ENCODE measurements around the gene RPP14. TPM values are rescaled to one million over a fixed set of nuclear protein-coding genes. Genes with fewer than 3 reads are reported as not detected.
"Not testable (repeated sequence)": the region's sequence is repeated elsewhere in the genome, so short reads cannot be mapped to it uniquely, and the experiment has no call there.

RPP14 gene
- polyA plus RNA-seq, 12 donors, result 14.8 to 25.9 (median 20.2) TPM; not detected in 1

DNA sequence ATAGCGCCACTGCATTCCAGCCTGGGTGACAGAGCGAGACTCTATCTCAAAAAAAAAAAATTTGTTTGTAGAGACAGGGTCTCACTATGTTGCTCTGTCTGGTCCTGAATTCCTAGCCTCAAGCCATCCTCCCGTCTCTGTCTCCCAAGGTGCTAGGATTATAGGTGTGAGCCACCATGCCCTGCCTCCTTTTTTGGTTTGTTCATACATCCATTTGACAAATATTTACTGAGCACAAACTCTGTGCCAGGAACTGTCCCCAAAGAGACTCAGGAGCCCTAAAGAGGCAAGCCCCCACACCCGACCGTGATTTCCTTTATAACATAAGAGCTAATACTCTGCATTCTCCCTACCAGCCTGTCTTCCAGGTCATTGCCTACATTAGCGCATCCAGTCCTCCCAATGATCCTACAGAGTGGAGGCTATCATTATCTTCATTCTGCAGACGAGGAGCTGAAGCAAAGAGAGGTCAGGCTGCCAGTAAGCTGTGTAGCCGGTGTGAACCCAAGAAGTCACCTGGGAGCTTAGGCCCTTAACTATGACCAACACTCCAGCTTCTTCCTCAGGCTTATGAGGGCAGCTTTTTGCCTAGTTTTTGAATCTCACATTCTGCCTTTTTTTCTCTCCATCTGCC is 20.3 kb downstream of the RPP14 start:
- no peak for DNase-seq

DNA sequence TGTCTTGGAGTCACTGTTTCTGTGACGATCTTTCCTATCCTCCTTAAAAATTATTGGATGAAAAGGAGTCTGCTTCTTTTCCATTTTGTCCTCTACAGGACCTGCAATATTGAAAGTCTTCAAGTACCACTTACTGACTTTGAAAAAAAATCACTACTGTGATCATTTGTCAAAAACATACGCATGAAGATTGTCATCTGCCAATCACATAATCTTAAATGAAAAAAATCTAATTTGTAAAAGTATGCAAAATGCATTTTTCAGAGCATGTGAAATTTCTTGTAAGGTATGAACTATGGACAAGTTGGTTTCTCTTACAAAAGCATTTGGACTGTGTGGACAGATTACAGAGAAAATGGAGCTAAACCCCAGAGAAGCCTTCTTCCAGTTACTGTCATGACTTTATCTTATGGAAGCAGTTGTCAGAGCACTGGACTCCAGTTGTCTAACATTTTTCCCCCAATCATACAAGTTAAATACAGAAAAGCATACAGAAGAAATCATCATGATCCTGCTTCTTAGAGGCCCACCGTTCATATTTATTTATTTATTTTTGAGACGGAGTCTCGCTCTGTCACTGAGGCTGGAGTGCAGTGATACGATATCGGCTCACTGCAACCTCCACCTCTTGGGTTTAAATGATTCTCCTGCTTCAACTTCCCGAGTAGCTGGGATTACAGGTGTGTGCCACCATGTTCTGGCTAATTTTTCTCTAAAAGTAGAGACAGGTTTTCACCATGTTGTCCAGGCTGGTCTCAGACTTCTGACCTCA is 23.3 kb downstream of the RPP14 start:
- DNase-seq, result no peak

DNA sequence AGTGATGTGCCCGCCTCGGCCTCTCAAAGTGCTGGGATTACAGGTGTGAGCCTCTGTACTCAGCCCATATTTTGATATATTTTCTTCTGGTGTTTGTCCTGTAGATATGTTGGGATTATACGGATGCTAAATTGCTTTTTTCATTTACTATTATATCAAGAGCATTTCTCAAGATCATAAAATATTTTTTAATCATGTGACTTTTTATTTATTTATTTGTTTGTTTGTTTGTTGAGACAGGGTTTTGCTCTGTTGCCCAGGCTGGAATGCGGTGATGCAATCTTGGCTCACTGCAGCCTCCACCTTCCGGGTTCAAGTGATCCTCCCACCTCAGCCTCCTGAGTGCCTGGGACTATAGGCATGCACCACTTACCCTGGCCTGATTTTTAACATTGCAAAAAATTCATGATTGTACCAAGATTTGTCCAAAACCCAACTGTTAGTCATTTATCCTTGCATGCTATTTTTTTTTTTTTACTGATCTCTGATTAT is 23.9 kb downstream of the RPP14 start:
- no peak for DNase-seq

DNA sequence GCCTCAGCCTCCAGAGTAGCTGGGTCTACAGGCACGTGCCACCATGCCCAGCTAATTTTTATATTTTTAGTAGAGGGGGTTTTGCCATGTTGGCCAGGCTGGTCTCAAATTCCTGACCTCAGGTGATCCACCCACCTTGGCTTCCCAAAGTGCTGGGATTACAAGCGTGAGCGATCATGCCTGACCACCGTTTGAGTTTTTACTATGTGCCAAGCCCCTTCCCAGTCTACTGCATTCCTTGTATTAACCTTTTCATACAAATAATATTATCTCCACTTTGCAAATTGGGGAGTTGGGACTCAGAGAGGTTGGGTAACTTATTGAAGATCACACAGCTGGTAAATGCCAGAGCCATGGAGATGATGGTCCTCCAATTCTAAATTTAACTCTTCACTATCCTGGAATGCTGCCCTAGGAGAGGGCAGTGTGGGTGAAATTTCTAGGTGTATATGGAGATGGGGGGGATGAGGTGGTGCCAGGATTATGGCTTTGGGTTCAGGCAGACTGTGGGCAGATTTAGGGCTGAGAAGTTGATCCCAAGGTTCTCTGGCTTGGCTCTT is 25.6 kb downstream of the RPP14 start:
- DNase-seq, result no peak

DNA sequence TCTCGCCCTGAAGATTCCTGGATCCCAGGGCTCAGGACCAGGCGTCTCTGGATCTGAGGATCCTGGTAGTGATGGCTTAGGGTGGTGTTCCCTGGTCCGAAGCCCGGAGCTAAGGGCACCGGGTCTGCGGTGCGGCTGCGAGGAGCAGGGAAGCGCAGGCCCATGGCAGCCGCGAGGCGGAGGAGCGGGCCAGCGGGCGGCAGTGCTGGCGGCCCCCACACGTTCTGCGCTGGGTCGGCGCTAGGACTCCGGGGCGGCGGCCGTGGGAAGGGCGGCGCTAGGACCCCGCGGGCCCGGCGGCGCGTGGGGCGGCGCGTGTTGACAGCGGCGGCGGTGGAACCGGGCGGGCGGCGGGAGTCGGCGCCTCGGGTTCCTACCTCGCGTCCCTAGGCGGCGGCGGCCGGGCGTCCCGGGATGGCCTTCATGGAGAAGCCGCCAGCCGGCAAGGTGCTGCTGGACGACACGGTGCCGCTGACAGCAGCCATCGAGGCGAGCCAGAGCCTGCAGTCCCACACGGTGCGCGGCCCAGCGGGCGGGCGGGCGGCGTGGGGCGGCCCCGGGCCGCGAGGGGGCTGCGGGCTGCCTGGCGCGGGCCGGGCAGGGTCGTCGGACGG is 26.6 kb downstream of the RPP14 start, which contains the start of gene PXK:
Gene PXK (plus strand): TSS at position 318 of the 614 bp plus-strand sequence. CDS start 97 bp downstream, at position 415.
- peak; percentile 67 for DNase-seq

DNA sequence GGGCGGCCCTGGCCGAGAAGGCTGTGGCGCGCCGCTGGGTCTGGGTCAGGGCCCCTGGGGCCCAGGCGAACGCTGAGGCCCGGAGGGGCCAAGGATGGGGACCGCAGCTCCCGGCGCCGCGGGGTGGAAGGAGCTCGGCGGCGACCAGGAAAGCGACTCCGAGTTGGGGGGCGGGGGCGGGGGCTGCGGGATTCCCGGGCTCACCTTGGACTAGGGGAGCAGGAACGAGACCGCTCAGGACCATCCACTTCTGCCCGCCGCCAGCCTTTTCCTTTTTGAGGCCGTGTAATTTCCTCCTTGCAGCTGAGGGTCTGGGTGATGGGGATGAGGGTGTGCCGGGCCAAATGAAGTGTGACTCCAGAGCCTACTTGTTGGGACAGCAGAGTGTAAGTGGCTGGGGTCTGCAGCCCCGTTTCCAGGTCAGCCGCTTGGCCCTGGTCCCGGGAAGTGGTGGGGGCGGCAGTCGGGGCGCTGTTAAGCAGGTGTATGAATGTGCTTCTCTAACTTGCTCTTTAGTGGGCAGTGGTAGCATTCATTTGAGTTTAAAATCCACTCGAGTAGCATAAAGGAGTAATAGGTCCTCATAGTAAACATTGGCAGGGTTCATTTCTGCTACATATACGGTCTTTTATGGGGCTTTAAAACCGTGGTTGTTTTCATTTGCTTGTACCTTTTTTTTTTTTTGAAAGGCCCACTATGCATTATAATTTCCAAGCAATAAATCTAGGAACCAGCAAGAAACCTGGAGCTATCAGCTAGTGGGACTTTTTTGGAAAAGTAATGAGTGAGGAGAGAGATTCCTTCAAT is 27.4 kb downstream of the RPP14 start:
- no peak for DNase-seq

DNA sequence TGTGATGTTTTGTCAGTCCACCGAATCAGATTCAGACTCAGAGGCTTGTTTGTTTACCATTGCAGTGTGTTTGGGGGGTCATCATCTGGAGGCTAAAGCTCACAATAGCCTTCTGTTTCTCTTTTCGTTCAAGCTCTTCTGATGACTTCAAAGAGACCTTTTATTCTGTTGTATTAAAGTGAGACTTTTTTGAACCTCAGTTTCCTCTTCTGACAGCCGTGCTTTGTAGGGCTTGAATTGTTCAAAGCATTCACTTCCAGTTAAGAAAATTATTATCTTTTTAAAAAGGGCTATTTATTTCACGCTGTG is 27.9 kb downstream of the RPP14 start:
- no peak for DNase-seq

DNA sequence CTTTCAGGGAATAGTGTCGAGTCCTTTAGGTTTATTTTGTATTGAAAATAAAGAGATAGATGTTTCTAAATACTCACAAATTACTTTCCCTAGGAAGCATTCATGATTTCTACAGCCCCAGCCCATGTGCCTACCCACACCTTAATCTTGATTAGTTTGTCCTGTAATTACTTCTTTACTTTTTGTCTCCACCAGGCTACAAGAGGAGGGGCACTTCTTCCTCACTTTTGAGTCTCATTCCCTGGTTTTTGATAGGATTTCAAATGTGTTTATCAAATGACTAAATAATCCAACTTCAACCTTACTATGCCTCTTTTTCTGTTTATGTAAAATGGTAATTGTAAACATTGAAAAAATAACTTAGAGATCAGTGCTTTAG is 28.4 kb downstream of the RPP14 start:
- no peak for DNase-seq

DNA sequence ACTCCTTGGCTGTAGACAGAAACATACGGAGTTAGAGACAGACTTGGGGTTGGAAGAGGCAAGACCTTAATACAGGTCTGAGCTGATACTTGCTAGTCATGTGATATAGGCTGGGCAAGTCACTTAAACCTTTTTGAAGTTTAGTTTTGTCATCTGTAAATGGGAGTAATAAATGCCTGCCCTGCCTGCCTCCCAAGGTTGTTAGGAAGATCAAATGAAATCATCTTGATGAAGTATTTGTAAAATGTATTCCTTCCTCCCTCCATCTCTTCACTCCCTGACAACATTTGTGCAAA is 29.6 kb downstream of the RPP14 start:
- DNase-seq, result no peak

DNA sequence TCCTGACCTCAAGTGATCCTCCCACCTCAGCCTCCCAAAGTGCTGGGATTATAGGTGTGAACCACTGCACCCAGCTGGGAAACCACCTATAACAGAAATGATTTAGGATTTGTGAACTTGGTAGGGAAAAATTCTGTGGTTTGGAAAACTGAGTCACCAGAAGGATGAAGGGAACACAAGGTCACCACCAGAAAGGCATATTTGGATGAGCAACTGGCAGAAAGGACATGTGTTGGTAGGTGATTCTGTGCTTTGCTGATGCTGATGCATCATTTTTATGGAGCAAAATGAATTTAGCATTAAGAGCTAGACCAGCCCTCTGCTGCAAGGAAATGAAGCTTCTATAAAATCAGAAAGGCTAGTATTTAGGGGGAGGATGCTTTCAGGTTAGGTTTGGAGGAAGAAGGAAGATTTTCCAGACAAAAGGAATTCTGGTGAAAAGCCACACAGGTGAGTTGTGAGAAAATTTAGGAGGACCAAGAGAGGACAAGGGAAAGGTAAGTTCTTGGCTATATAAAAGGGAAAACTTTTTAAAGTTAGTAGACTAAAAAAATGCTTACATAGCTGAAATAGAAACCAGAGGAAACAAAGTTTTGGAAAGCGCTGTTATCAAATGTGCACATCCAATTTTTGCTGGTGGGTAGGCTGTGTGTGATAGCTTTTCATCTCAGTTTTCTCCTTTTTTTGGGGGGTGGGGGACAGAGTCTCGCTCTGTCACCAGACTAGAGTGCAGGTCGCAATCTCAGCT is 30.3 kb downstream of the RPP14 start:
- DNase-seq, result no peak

DNA sequence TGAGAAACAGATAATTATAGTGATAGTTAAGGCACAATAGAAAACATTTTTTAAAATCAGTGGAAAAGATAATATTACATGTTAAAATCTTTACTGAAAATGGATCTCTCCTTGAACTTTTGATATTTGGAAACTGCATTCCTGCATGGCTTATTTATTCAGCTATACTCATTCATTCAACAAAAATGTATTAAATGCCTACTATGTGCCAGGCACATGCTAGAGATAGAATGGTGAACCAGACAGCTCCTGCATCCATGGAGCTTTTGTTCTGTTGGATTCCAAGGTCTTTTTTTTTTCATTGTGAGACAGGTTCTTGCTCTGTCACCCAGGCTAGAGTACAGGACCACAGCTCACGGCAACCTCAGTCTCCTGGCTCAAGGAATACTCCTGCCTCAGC is 31.1 kb downstream of the RPP14 start:
- no peak for DNase-seq

DNA sequence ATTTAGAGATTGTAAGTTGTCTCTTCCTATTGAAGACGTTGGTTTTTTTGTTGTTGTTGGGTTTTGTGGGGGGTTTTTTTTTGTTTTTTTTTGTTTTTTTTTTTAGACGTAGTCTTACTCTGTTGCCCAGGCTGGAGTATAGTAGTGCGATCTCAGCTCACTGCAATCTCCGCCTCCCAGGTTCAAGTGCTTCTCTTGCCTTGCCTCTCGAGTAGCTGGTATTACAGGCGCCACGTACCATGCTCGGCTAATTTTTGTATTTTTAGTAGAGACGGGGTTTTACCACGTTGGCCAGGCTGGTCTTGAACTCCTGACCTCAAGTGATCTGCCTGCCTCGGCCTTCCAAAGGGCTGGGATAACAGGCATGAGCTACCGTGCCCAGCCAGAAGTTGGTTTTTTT is 33.1 kb downstream of the RPP14 start:
- not testable (repeated sequence) for DNase-seq

DNA sequence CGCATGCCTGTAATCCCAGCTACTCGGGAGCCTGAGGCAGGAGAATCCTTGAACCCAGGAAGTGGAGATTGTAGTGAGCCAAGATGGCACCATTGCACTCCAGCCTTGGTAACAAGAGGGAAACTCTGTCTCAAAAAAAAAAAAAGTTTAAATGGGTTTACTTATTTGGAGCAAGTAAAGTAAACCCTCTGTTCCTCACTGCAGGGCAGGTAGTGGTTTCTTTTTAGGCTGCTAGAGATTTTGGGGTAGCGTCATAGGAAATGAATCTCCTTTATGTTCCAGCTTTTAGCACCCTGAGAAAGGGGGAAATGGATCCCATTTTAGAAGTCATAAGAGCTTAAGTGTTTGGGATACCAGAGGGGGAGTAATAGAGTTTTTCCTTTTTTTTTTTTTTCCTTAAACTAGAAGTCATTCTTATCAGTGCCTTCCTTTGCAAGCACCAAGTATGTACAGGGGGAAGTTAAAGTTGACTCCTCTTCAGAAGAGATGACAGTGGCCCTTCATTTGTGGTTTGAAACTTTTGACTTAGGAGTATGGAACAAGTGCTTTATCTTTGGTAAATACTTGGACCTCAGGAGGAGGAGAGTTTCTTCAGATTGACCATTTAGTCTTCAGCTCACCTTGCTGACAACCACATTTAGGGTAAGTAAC is 34.7 kb downstream of the RPP14 start:
- no peak for DNase-seq

DNA sequence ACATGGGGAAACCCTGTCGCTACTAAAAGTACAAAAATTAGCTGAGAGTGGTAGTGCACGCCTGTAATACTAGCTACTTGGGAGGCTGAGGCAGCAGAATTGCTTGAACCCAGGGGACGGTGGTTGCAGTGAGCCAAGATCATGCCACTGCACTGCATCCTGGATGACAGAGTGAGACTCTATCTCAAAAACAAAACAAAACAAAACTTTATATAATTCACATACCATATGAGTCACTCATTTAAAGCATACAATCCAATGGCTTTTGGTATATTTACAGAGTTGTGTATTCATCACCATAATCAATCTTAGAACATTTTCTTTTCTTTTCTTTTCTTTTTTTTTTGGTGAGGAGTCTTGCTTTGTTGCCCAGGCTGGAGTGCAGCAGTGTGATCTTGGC is 35.3 kb downstream of the RPP14 start:
- DNase-seq, result no peak

DNA sequence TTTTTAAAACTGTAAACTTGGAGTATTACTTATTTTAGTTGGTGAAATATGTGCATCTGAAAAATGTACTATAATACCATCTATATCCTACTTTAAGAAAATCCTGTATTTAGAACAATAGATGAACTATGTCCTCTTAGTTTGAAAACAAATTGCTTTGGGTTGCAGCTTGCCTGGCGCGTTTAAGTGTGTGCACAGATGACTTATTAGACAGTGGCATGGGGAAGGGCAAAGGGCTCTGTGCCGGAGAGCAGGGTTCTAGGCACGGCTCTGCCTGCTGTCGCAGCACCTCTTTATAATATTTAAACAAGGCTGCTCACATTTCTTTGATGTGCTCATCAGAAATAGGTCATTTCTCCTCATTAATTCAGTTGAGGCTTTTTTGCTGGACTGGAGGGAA is 36.6 kb downstream of the RPP14 start:
- DNase-seq, result no peak

DNA sequence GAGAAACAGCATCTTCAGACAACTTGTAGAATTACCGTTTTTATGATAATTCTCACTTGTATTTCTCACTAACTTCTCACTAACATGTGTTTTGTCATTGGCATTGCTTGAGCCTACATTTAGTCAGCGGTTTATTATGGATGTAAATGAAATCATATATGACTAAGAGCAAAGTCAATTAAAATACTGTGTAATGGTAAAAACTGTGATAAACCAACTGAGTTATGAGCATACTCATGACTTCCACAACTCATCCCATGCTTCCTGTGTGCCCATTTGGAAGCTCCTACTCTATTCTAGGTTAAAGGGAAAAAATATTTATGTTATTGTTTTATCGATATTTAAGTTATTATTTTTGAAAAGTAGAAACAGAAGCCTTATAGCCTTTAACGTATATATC is 39.4 kb downstream of the RPP14 start:
- DNase-seq, result no peak

DNA sequence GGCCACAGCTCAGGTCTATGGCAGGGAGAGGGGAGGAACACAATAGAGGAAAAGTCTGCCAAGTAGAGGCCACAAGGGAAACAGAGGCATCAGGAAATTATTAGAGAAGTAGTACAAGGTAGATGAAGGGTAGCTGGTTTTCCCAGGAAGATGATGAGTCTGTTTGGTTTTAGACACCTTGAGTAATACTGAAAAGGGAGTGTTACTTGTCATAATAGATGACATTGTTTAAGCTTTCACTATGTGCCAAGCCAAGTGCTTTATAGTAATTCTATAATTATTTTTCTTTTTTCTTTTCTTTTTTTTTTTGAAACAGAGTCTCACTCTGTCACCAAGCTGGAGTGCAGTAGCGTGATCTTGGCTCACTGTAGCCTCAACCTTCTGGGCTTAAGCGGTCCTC is 40.3 kb downstream of the RPP14 start:
- DNase-seq, result no peak

DNA sequence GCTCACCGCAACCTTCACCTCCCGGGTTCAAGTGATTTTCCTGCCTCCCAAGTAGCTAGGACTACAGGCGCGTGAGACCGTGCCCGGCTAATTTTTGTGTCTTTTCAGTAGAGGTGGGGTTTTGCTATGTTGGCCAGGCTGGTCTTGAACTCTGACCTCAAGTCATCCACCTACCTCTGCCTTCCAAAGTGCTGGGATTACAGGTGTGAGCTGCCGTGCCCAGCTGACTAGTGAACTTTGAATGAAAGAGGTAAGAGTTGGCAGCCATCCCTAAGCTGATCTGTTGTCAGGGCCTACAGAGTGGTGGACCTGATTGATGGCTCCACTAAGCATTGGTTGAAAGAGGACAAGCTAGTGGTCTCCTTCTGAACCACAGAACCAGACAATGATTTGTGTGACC is 41.9 kb downstream of the RPP14 start:
- no peak for DNase-seq

DNA sequence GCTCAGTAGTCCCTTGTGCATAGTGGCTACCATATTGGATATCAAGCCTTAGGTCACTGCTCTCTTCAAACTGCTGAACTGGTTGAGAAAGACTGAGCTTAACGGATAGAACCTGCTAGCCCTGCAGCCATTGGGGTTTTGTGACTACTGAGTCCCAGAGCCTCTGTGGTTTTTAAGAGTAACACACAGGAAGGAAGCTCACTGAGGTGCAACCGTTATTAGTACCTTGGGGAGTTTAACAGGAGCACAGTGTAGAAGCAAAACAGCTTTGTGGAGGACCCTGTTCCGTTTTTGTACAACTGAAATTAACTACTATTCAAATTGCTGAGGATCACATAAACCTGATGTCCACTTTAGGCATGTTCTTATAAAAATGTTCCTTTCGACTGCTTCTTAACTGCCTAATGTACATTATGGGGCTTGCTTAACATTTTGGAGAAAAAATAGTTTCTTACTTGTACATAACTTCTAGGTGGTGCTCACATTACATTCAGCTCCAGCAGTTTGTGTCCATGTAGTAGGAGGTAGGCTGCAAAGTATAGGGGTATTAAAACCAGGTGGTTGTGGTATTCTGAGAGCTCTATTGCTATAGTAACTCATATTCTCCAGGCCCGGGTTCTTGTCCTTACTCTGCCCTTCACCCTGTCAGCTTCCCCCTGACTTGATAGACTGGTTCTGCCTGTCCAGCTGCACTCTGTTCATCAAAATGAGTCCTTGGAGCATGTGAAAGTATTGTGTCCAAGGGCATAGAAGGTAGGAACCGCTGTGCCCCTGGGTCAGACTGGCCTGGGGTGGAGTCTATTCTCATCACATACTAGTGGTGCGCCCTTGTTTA is 44.0 kb downstream of the RPP14 start:
- no peak for DNase-seq

DNA sequence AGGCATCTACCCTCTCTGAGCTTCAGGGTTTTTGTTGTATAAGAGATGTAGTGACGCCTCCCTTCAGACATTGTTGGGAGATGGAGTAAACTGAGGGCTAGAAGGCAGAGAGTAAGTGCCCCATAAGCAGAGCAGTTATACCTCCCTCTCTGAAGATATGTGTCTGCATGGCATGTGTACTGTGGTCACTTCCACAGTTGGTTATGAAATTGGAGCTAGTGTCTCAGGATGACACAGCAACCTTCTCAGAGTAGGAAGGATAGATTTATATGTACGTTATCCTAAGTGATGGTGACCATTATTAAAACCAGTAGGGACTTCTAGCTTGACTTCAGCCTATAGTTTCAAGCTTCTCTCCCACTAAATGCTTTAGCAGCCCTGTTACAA is 44.6 kb downstream of the RPP14 start:
- no peak for DNase-seq

All from muscle of arm (tissue), 12 donors.